Gastrocnemius medialis (tissue), 4 donors: Measurements from ENCODE around the gene CLSTN1. TPM values are rescaled to one million over a fixed set of nuclear protein-coding genes. Genes with fewer than 3 reads are reported as not detected.

Experiments
- ATAC-seq, 2 donors: fragments of 150-250 bp; one replicate each; pipeline ENCODE4 v1.9.1; 2016
- DNase-seq, 2 donors: peaks; one replicate each; pipeline ENCODE4 v3.0.0-alpha.2; 2019
- H3K27ac ChIP-seq, 4 donors: fragments of 200-600 bp; sonication (generic); 1 replicate in 1 of 4; 2 replicates in 3 of 4; pipeline ENCODE4 v1.5.1; 2016 to 2018; ENCODE audit warnings: mild to moderate bottlenecking in 2 of 4, moderate library complexity in 1 of 4
- H3K27me3 ChIP-seq, 3 donors: fragments of 200-600 bp; sonication (generic) in 2 of 3; 1 replicate in 1 of 3; 2 replicates in 2 of 3; pipeline versions ENCODE4 v1.5.1 to v1.6.0; 2016 to 2019; ENCODE audit warnings: mild to moderate bottlenecking in 1 of 3, moderate library complexity in 1 of 3
- H3K36me3 ChIP-seq, 2 donors: fragments of 200-600 bp; sonication (generic) in 1 of 2; one replicate each; pipeline ENCODE4 v1.5.1; 2017 to 2018
- H3K4me1 ChIP-seq, 2 donors: fragments of 200-600 bp; sonication (generic) in 1 of 2; one replicate each; pipeline ENCODE4 v1.5.1; 2016 to 2017; ENCODE audit warnings: mild to moderate bottlenecking in 2 of 2
- H3K4me3 ChIP-seq, 4 donors: fragments of 200-600 bp; sonication (generic) in 3 of 4; 1 replicate in 1 of 4; 2 replicates in 3 of 4; pipeline ENCODE4 v1.5.1; 2016 to 2019; ENCODE audit warnings: mild to moderate bottlenecking in 2 of 4
- H3K9me3 ChIP-seq, 3 donors: fragments of 200-600 bp; sonication (generic) in 2 of 3; 1 replicate in 1 of 3; 2 replicates in 2 of 3; pipeline ENCODE4 v1.5.1; 2016 to 2019
- POLR2A ChIP-seq, 2 donors: fragments of 450-650 bp; IDR thresholded peaks; one replicate each; pipeline ENCODE4 v1.6.1; 2017; ENCODE audit warnings: antibody characterized with exemption in 2 of 2, mild to moderate bottlenecking in 2 of 2, moderate library complexity in 2 of 2
- in situ Hi-C, 4 donors: fragments of 200-750 bp; cut with MboI; loops; one replicate each; pipeline versions ENCODE4 v1.15.0 to v1.8.0; 2017; ENCODE audit warnings: low sequenced_read_pairs in 4 of 4
- intact Hi-C: fragments of 100-400 bp; cut with DNase I; formaldehyde crosslinking; loops from one replicate; pipeline ENCODE4 v1.15.1; 2023; ENCODE audit warnings: low total_unique reads
- total RNA-seq, 4 donors: library from RNA; depleted of rRNA; stranded (reverse); fragments of >200 nt; gene quantifications; one replicate each; pipeline versions ENCODE4 v1.1.0 to v1.2.3, GENCODE V29; 2016
- TF ChIP-seq, protein P1 (sequence below), 5 experiments: fragments of 450-650 bp in 3 of 5; fragments of 200-600 bp in 2 of 5; sonication (generic) in 2 of 5; IDR thresholded peaks in 4 of 5; conservative IDR thresholded peaks in 1 of 5; 1 replicate in 4 of 5; 2 replicates in 1 of 5; pipeline ENCODE4 v1.5.1; 2016 to 2019; ENCODE audit warnings: antibody characterized with exemption in 5 of 5, mild to moderate bottlenecking in 3 of 5, moderate library complexity in 3 of 5

The CLSTN1 gene
- total RNA-seq, 4 donors from 2014 or later: 8.5 to 25.7 (median 22.0) TPM

DNA sequence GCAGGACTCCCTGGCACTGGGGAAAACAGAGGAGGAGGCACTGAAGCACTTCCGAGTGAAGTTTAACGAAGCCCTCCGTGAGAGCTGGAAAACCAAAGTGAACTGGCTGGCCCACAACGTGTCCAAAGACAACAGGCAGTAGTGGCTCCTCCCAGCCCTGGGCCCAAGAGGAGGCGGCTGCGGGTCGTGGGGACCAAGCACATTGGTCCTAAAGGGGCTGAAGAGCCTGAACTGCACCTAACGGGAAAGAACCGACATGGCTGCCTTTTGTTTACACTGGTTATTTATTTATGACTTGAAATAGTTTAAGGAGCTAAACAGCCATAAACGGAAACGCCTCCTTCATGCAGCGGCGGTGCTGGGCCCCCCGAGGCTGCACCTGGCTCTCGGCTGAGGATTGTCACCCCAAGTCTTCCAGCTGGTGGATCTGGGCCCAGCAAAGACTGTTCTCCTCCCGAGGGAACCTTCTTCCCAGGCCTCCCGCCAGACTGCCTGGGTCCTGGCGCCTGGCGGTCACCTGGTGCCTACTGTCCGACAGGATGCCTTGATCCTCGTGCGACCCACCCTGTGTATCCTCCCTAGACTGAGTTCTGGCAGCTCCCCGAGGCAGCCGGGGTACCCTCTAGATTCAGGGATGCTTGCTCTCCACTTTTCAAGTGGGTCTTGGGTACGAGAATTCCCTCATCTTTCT is 96.7 kb downstream of the CLSTN1 start:
- Histone ChIP-seq H3K4me1 (no peaks in the 10 kb centered on the region), H3K27me3 (no peaks in the 10 kb centered on the region), H3K4me3 (no peak overlapping the region), H3K36me3 (peaks cover 5 to 40% of the 10 kb centered on the region in 2 donors), H3K9me3 (no peaks in the 10 kb centered on the region), H3K27ac (no peak overlapping the region)
- intact Hi-C loops: no loop called here
- DNase-seq: no peak
- in situ Hi-C loops: no loop called here
- no peak for ATAC-seq
- TF ChIP-seq POLR2A (IDR thresholded peaks at IDR 0.05): no peak
- TF ChIP-seq, protein P1, sequence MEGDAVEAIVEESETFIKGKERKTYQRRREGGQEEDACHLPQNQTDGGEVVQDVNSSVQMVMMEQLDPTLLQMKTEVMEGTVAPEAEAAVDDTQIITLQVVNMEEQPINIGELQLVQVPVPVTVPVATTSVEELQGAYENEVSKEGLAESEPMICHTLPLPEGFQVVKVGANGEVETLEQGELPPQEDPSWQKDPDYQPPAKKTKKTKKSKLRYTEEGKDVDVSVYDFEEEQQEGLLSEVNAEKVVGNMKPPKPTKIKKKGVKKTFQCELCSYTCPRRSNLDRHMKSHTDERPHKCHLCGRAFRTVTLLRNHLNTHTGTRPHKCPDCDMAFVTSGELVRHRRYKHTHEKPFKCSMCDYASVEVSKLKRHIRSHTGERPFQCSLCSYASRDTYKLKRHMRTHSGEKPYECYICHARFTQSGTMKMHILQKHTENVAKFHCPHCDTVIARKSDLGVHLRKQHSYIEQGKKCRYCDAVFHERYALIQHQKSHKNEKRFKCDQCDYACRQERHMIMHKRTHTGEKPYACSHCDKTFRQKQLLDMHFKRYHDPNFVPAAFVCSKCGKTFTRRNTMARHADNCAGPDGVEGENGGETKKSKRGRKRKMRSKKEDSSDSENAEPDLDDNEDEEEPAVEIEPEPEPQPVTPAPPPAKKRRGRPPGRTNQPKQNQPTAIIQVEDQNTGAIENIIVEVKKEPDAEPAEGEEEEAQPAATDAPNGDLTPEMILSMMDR (IDR thresholded peaks at IDR 0.05 in 4 of 5, conservative IDR thresholded peaks at IDR 0.05 in 1 of 5): no peak

GRCh38 chr1:9726406-9726805 is 97.4 kb downstream of the CLSTN1 start:
- ATAC-seq: no peak
- in situ Hi-C loops: no loop called here
- H3K36me3 ChIP-seq: peaks cover 5 to 34% of the 10 kb centered on the region in 2 donors

GRCh38 chr1:9724706-9725476 is 98.9 kb downstream of the CLSTN1 start:
- Histone ChIP-seq H3K4me3 (no peak overlapping the region), H3K36me3 (peaks cover under 1 to 19% of the 10 kb centered on the region in 2 donors), H3K4me1 (no peaks in the 10 kb centered on the region), H3K27me3 (no peaks in the 10 kb centered on the region), H3K27ac (no peak overlapping the region), H3K9me3 (no peaks in the 10 kb centered on the region)
- in situ Hi-C loops: no loop called here
- intact Hi-C loops: loop anchor here (5.0 kb wide), 1 partner anchor 142 kb away; no protein-coding TSS in a partner anchor
- ATAC-seq (peak in 1 of 2 donors; percentile 61), DNase-seq (no peak)
- TF ChIP-seq POLR2A (IDR thresholded peaks at IDR 0.05): no peak
- TF ChIP-seq, protein P1 (IDR thresholded peaks at IDR 0.05 in 4 of 5, conservative IDR thresholded peaks at IDR 0.05 in 1 of 5): peak; percentile 45 to 77 (median 62)

More at GRCh38 chr1:9726406-9726805, 97.4 kb downstream of the CLSTN1 start:
- TF ChIP-seq, protein P1 (IDR thresholded peaks at IDR 0.05 in 4 of 5, conservative IDR thresholded peaks at IDR 0.05 in 1 of 5): no peak
- TF ChIP-seq POLR2A (IDR thresholded peaks at IDR 0.05): no peak
- Histone ChIP-seq H3K4me1 (no peaks in the 10 kb centered on the region), H3K27me3 (no peaks in the 10 kb centered on the region), H3K9me3 (no peaks in the 10 kb centered on the region), H3K4me3 (no peak overlapping the region), H3K27ac (no peak overlapping the region)
- intact Hi-C loops: no loop called here
- DNase-seq: no peak

DNA sequence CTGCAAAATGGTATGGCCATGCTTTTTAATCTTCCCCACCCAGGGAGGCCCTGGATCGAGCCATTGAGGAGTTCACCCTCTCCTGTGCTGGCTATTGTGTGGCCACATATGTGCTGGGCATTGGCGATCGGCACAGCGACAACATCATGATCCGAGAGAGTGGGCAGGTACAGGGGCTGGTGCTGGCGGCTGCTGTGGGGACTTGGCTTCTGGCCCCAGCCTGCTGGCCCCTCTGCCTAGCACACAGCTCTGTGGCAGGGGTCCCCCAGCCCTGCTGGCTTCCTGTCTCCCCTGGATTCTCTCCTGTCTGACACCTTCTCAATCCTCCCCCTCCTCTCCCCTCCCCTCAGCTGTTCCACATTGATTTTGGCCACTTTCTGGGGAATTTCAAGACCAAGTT is 99.8 kb downstream of the CLSTN1 start:
- ATAC-seq (no peak), DNase-seq (no peak)
- TF ChIP-seq, protein P1 (IDR thresholded peaks at IDR 0.05 in 4 of 5, conservative IDR thresholded peaks at IDR 0.05 in 1 of 5): no peak
- no peak for TF ChIP-seq POLR2A (IDR thresholded peaks at IDR 0.05)
- Histone ChIP-seq H3K9me3 (no peaks in the 10 kb centered on the region), H3K4me3 (no peak overlapping the region), H3K27me3 (no peaks in the 10 kb centered on the region), H3K36me3 (peaks cover 0 to 9% of the 10 kb centered on the region in 2 donors), H3K4me1 (peaks cover 0 to 4% of the 10 kb centered on the region in 2 donors), H3K27ac (no peak overlapping the region)
- intact Hi-C loops (loop anchor here (5.0 kb wide), 1 partner anchor 143 kb away; no protein-coding TSS in a partner anchor), in situ Hi-C loops (no loop called here)
